ENCODE results near the gene CHID1.

CHID1 gene

GRCh38 chr11:831961-832528 lies 78.6 kb downstream of the CHID1 start:
- DNase-seq = no peak

- DNase-seq = peak in 1 of 2 experiments; percentile 59
These were observed 79.3 kb downstream of the CHID1 start for GRCh38 chr11:831118-831864.

- DNase-seq = no peak
These were observed 80.1 kb downstream of the CHID1 start for GRCh38 chr11:830295-831117.

GRCh38 chr11:829847-830294 lies 80.7 kb downstream of the CHID1 start:
- DNase-seq = no peak

GRCh38 chr11:829176-829846 lies 81.3 kb downstream of the CHID1 start:
- DNase-seq = no peak

- no peak for DNase-seq
These were observed 82.0 kb downstream of the CHID1 start for GRCh38 chr11:828506-829175.

- DNase-seq = no peak
These were observed 82.8 kb downstream of the CHID1 start, which contains the start of gene CRACR2B for GRCh38 chr11:827897-828192. TSS of gene CRACR2B (plus strand) at chr11:827919. CDS start at chr11:828608, 689 bp downstream.

GRCh38 chr11:827146-827896 lies 83.3 kb downstream of the CHID1 start:
- DNase-seq = no peak

- DNase-seq = no peak
These were observed 83.8 kb downstream of the CHID1 start for GRCh38 chr11:826836-827145.

GRCh38 chr11:826227-826621 lies 84.4 kb downstream of the CHID1 start:
- no peak for DNase-seq

GRCh38 chr11:825366-826226 lies 85.0 kb downstream of the CHID1 start:
- no peak for DNase-seq

- DNase-seq = no peak
These were observed 85.7 kb downstream of the CHID1 start for GRCh38 chr11:824942-825341.

GRCh38 chr11:824292-824880 lies 86.2 kb downstream of the CHID1 start:
- peak; percentile 58 to 71 for DNase-seq

GRCh38 chr11:823441-824291 lies 86.9 kb downstream of the CHID1 start:
- DNase-seq = no peak

- no peak for DNase-seq
These were observed 88.9 kb downstream of the CHID1 start for GRCh38 chr11:821512-822371.

GRCh38 chr11:820655-821511 lies 89.7 kb downstream of the CHID1 start:
- DNase-seq = no peak

- DNase-seq = peak in 1 of 2 experiments; percentile 48
These were observed 90.5 kb downstream of the CHID1 start for GRCh38 chr11:819943-820649.
